ENCODE measurements around the gene TBC1D22A.

DNA sequence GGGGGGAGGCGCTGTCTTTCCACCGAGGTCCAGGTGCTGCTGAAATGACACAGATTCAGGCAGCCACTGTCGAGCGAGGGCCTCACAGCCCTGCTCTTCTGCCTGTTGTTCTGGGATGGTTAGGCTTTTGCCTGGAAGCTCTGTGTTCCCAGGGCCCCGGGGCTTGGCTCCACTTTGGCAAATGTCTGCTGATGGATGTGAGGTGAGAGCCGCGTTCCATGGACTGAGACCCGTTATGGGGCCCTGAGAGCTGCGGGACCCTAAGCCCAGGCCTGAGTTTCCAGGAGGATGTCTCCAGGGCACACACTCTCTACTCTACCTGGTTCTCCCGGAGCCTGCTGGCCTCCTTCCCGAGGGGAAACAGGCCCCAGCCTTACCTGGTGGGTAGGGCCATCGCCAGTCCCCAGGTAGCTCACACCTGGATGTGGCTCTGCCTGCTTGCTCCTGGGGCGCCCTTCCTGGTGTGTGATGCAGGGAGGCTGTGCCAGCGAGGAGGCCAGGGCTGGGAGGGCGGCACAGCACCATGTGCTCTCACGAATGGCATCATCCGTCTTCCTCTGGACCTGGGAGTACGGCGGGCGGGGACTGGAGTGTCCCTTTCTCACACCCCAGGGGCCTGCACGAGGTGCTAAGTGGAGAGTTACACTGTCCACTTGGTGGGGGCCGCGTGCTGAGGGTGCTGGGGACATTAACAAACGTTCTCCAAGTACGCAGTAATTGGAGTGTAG is 435.5 kb downstream of the TBC1D22A start:
- TF ChIP-seq, protein P1, sequence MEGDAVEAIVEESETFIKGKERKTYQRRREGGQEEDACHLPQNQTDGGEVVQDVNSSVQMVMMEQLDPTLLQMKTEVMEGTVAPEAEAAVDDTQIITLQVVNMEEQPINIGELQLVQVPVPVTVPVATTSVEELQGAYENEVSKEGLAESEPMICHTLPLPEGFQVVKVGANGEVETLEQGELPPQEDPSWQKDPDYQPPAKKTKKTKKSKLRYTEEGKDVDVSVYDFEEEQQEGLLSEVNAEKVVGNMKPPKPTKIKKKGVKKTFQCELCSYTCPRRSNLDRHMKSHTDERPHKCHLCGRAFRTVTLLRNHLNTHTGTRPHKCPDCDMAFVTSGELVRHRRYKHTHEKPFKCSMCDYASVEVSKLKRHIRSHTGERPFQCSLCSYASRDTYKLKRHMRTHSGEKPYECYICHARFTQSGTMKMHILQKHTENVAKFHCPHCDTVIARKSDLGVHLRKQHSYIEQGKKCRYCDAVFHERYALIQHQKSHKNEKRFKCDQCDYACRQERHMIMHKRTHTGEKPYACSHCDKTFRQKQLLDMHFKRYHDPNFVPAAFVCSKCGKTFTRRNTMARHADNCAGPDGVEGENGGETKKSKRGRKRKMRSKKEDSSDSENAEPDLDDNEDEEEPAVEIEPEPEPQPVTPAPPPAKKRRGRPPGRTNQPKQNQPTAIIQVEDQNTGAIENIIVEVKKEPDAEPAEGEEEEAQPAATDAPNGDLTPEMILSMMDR (conservative IDR thresholded peaks at IDR 0.05; ENCODE audit: low read depth in 2 of 2), result no peak
- TF ChIP-seq, protein P2, sequence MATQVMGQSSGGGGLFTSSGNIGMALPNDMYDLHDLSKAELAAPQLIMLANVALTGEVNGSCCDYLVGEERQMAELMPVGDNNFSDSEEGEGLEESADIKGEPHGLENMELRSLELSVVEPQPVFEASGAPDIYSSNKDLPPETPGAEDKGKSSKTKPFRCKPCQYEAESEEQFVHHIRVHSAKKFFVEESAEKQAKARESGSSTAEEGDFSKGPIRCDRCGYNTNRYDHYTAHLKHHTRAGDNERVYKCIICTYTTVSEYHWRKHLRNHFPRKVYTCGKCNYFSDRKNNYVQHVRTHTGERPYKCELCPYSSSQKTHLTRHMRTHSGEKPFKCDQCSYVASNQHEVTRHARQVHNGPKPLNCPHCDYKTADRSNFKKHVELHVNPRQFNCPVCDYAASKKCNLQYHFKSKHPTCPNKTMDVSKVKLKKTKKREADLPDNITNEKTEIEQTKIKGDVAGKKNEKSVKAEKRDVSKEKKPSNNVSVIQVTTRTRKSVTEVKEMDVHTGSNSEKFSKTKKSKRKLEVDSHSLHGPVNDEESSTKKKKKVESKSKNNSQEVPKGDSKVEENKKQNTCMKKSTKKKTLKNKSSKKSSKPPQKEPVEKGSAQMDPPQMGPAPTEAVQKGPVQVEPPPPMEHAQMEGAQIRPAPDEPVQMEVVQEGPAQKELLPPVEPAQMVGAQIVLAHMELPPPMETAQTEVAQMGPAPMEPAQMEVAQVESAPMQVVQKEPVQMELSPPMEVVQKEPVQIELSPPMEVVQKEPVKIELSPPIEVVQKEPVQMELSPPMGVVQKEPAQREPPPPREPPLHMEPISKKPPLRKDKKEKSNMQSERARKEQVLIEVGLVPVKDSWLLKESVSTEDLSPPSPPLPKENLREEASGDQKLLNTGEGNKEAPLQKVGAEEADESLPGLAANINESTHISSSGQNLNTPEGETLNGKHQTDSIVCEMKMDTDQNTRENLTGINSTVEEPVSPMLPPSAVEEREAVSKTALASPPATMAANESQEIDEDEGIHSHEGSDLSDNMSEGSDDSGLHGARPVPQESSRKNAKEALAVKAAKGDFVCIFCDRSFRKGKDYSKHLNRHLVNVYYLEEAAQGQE (IDR thresholded peaks at IDR 0.05; ENCODE audit: unreplicated experiment), result no peak
- TF ChIP-seq EZH2 (IDR thresholded peaks at IDR 0.05; ENCODE audit: low read depth, unreplicated experiment) (no peak), EZH2phosphoT487 (IDR thresholded peaks at IDR 0.05; ENCODE audit: unreplicated experiment) (no peak), POLR2AphosphoS5 (IDR thresholded peaks at IDR 0.05; ENCODE audit: low read depth) (no peak), CREB1 (CRISPR knock-in tag; IDR thresholded peaks at IDR 0.05; ENCODE audit: low read depth) (no peak)
